GM19463 (cell line): Measurements from ENCODE around the gene BACH1.

ENCODE experiments used
- ATAC-seq: cut with Tn5 transposase; IDR thresholded peaks from one replicate; pipeline ENCODE4 v1.9.1; 2021; ENCODE audit warnings: mild to moderate bottlenecking, moderate library complexity; ENCODE audit not compliant: unreplicated experiment

BACH1 gene

DNA sequence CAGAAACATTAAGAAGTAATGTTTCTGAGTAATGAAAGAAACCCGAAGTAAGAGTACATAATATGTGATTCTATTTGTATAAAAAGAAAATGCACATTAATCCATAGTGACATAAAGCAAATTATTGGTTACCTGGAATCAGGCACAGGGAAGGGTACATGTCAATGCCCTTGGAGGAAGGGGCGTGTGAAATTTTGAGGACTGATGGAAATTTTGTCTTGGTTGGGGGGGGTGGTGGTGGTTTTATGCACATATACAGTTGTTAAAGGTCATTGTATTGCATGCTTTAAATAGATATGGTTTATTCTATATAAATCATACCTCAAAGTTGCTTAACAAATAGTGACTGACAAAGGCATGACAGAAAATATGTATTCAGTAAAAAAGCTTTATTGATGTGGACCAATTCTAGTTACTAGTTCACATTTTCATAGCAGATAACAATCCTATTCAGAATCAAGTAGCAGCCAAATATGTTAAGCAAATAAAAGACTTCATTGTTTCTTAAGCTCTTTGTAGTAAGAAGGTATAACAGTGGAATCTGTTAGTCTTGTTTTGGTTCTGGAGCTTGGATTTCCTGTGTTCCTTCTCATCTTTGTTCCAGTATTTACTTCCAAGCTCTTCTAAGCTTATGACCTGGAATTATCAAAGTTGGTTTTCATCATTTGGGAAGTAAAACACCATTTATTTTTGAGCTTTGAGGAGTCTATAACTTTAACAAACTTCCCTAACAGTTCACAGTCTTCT, 15.1 kb downstream of the BACH1 start:
- no peak for ATAC-seq

DNA sequence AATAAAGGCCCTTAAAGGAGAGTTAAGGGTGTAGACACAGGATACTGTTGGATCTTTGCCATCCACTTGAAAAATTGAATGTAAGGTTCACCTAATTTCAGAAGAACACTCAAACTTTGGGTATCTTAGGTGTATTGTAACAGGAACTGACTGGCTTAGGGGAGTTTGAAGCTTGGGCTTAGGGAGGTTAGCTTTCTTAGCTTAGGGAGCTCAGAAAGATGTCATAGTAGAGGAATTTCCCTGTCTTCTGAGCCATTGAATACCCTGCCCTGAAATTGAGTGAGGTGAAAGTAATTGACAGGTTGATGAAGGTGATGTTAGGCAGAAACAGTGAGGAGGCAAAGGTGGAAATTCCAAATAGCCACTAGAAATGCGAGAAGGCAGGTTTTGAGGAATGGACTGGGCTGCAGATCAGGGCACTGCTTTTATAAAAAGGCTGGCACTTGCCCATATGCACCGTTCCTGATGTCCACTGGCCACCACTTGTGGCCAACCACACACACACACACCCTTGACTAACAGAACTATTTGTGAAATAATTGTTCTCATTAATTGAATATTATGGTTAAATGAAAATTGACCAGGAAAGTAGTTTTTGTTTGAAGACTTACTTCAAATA, 16.5 kb downstream of the BACH1 start:
- ATAC-seq = no peak

DNA sequence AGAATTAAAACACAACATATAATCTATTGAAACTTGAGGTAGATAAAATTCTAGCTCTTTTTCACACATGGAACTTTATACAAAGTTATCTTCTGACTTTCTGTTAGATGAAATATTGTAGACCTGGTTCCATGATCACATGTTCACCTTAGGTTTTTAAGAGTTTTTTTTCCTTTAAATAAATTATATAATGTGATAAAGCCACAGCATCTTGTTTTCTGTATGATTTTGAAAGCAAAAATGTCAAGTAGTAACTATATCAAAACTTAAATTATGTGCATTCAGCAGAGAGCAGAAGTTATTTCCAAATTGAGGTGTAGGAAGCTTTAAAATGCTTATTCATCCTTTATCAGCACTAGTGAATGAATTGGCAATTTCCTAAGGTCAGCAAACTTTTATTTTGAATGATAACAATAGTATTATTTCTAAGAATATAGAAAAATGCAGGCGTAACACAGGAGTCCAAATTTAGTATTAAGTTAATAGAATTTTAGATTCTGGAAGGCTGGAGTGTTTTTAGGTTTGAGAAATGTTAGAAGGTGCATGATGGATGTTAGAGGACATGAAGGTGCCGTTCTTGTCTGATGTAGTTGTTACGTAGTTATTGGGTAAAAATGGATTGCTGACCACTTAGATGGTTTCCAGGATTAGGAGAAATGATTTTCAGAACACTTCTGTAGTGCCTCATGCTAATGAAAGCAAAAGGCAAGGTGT, 17.5 kb downstream of the BACH1 start:
- ATAC-seq = no peak

GRCh38 chr21:29316806-29317205, 18.1 kb downstream of the BACH1 start:
- no peak for ATAC-seq

- ATAC-seq = no peak
Measured at GRCh38 chr21:29318354-29318753, 19.6 kb downstream of the BACH1 start.

- ATAC-seq = no peak
Measured at GRCh38 chr21:29320031-29320430, 21.3 kb downstream of the BACH1 start.

DNA sequence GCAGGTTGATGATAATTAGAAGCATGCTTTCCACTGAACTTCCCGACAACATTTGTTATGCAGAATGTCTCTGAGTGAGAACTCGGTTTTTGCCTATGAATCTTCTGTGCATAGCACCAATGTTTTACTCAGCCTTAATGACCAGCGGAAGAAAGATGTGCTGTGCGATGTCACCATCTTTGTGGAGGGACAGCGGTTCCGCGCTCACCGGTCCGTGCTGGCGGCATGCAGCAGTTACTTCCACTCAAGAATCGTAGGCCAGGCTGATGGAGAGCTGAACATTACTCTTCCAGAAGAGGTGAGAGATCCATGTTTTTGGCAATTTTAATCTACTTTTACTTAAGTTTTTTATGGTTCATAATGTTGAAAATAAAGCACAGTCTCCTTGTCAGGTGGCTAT, 22.5 kb downstream of the BACH1 start:
- ATAC-seq = no peak

- no peak for ATAC-seq
Measured at GRCh38 chr21:29321932-29322928, 23.5 kb downstream of the BACH1 start.

- ATAC-seq = no peak
Measured at GRCh38 chr21:29323189-29323588, 24.5 kb downstream of the BACH1 start.

GRCh38 chr21:29326914-29327554, 28.3 kb downstream of the BACH1 start:
- no peak for ATAC-seq

DNA sequence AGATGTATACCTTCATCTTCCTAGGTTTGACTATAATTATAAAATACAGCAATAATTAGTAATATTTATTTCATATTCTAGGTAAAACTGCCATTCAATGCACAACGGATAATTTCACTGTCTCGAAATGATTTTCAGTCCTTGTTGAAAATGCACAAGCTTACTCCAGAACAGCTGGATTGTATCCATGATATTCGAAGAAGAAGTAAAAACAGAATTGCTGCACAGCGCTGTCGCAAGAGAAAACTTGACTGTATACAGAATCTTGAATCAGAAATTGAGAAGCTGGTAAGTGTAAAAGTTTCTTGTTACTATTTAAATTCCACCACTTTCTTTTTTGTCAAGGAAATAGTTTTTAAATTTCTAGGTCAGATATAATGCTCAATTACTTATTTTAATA, 30.7 kb downstream of the BACH1 start:
- ATAC-seq = no peak

DNA sequence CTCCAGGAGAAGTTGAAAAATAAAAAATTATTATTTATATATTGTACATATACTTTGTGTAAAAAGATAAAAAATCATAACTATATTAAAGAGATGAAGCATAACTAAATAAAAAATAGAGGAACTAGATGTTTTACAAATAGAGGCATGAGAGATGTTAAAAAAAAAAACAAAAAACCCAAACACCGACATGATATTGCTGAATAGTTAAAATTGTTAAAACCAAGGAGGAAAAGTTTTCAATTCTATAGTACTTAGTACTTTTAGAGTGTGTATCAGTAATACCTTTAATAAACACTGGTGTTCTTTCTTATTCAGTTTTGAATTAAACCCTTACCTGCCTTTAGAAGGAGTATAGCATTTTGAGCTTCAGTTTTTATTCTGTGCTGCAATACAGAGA, 32.1 kb downstream of the BACH1 start:
- ATAC-seq = no peak

DNA sequence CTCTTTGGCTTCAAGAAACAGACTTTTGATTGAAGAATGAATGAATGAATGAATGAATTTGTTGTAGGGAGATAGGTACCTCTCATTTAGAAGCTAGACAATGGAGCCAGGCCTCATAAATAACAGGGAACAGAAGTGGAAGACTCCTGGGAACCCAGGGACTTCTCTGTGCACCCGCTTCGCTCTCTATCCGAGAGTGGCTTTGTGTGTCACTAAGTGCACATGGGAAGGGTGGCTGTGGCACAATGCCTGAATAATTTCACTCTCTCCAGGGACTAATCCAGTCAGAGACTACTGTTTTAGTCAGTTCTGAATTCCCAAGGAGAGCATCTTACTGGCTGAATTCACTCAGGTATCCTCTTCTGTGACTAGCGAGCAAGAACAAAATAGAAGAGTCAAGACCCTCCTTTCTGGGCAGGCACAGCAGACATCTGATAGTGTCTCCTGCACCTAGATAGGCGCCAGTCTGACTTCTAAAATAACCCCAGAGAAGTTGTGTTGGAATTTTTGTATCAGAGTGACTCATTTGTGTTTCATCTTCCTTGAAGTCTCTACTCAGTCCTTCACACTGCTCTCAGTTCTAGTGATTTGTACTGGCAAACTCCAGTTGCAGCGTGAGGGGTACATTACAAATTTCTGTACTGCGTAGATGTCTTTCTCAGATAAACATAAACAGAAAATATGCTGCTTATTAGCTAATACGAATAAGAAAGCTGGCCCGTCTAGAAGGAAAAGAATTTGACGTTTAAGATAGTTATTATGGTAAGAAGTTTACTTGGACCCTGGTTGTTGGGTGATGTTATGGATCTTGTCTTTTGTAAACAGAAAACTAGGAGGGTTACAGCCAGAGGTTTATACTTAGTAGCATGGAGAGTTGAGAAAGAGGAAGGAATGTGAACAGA, 34.0 kb downstream of the BACH1 start:
- ATAC-seq = no peak

DNA sequence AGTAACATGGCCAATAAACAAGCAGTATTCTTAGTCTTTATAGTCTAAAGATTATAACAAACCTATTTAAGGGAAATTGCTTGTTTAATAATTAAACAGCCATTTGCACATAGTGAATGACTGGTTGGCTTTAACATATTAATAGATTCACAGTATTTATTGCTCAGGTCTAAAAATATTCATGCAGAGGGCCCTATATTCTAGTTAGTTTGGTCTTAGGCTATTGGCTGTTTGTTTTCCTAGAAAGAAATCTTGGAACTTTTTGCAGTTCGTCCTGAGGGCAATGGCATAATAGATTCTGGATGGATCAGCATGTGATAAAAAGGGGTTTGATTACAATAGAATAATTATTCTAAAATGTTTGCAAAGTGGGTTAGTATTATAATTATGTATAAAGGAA, 34.7 kb downstream of the BACH1 start:
- no peak for ATAC-seq

DNA sequence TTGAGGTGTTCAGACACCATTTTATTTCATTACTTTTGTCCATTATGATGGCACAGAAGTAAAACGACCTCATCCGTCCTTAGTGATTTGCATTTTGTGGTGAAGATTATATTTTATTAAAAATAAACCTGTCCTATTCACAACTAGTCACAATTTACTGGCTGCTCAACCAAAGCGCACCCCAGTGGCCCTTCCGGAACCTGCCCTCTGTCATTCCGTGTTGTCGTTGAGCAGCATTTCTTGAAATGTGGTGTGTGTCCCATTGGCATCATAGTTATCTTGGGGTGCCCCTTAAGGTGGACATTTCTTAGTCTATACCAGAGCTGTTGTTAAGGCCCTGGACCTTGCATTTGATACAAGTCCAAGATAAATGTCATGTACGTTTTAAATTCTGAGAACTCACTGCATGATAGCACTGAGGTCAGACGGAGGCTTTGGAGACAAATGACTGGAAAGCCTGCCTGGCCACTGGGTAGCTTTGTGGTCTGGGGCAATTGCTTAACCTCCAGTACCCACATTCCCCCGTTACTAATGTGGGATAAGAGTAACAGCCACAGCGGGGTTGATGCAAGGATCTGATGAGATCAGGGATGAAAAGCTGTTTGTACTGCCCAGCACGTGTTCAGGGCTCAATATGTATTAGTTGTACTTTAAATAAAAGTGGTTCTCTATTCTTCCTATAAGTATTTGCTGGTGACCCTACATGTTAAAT, 36.2 kb downstream of the BACH1 start:
- no peak for ATAC-seq

DNA sequence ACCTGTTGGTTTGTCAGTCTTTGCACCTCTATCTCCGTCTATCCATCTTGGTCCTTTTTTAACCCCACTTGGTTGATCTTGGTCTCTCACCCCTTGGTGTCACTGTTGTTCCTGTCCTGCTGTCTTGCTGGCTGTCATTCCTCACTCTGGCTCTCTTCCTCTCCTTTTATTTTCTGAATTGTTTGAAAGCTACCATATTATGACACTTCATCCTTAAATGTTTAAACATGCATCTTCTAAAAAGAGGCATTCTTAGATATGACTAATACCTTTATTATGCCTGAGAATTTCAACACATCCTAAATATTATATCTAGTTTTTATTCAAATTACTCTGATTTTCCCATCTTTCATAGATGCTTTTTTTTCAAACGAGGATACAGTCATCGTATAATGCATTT, 37.0 kb downstream of the BACH1 start:
- ATAC-seq = no peak

DNA sequence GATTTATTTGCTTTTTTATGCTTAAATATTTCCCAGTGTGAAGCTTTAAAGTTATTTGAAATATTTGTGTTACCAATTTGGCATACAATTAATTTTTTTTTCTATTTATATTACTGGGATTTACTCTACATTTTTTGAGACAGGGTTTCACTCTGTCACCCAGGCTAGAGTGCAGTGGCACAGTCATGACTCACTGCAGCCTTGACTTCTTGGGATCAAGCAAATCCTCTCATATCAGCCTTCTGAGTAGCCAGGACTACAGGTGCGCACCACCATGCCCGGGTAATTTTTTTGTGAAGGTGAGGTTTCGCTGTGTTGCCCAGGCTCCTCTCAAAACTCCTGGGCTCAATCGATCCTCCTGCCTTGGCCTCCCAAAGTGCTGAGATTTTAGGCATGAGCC, 39.5 kb downstream of the BACH1 start:
- ATAC-seq = no peak

DNA sequence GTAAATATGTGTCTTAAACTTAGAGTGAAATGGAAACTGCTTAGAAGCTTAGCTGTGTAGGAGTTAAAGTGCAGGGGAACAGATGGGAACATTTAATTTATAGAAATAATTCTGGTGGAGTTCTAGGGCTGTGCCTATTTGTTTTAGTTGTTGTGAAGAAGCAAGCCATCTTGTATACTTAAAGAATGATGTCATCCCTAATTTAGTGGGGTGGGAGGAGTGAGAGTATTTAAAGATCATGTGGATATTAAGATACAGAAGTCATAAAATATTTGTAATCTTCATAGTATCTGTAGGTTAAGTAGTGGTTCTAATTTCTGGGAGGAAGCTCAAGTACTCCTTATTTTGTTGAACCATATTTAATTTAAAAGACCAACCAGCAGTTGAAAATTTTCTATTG, 41.5 kb downstream of the BACH1 start:
- ATAC-seq = no peak
